NCI-H1105 treated with DMSO at 0.1 percent for 48 hours (cell line): ENCODE results near the gene LIG3.
A peak's percentile ranks its signal among the peaks of the same experiment; 100 is the strongest.
"Not testable (repeated sequence)": the region's sequence is repeated elsewhere in the genome, so short reads cannot be mapped to it uniquely, and the experiment has no call there.

Experiments used
- DNase-seq: peaks from one replicate; lab custom pipeline; 2025; lab: John Stamatoyannopoulos, UW

LIG3 gene

DNA sequence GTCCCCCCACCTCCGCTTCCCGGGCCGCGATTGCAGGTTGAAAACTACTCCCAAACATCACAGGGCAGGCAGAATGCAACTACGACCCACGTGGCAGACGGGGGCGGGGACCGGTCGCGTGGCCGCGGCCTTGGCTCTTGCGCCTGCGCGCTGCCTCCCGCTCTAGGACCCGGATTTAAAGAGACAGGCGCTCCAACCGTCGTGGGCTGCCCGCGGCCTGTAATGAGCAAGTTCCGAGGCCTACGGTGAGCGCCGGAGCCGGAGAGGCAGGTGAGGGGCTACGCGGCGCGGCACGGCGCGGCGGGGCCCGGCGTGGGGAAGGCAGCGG lies at the start of gene LIG3:
TSS of gene LIG3 (plus strand) at position 160 of the 328 bp plus-strand sequence. CDS start 2,494 bp downstream, outside the sequence.
- DNase-seq: peak; percentile 87

DNA sequence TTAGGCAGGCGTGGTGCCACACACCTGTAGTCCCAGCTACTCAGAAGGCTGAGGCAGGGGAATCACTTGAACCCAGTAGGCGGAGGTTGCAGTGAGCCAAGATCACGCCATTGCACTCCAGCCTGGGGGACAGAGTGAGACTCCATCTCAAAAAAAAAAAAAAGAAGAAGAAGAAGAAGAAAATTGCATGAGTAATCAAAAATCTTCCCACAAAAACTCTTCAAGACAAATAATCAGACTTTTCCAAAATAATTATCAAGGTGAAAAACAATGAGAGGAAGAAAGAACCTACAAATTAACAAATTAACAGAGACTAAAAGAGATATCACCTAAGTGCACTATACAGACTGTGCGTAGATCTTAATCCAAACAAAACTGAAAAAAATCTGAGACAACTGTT lies 29.5 kb upstream of the LIG3 start:
- not testable (repeated sequence) for DNase-seq

DNA sequence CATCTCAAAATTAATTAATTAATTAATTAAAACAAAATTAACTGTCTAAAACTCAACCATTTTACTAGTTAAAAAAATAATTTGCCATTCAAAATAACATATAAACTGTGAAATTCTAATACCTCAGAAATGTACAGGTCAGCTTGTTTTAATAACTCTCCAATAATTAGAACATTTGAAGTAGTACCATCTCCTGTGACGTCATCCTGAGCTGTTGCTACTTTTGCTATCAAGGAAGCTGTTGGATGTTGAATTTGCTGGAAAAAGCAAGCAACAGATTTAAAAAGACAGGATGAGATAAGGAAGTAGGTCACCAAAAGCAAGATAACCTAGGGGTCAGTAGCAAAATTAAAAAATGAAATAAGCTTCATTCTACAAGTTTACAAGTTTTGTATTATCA lies 21.9 kb upstream of the LIG3 start:
- DNase-seq: no peak

DNA sequence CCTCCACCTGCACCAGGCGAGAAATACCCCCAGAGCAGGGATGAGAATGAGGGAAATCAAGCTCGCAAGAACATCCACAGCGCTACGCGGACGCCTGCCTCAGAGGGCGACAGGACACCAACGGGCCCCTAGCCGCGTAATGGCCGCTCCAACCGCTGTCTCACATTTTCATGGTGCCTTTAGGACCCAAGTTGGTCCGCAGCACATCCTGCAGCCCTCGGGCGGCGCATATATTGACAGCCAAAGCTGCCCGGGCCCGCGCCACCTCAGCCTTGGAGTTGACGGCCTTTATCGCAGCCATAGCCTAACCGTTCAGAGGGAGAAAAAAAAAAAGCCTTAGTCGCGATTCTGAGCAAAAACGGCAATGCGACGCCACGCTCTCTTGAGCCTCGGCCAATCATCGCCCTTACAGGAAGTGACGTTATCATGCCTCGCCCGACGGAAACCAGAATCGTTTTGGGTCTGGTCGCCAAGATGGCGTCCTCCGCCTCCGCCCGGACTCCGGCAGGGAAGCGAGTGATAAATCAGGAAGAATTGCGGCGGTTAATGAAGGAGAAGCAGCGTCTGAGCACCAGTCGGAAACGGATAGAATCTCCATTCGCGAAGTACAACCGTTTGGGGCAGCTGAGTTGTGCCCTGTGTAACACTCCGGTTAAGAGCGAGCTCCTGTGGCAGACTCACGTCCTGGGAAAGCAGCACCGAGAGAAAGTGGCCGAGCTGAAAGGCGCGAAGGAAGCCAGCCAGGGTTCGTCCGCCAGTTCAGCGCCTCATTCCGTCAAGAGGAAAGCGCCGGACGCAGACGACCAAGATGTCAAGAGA lies 19.0 kb upstream of the LIG3 start, which contains the start of the genes CCT6B and ZNF830:
TSS of gene CCT6B (minus strand) at position 368 of the 819 bp plus-strand sequence. CDS start at position 301, 67 bp downstream.
TSS of gene ZNF830 (plus strand) at position 448 of the 819 bp plus-strand sequence. CDS start at position 475, 27 bp downstream.
- peak; percentile 89 for DNase-seq

DNA sequence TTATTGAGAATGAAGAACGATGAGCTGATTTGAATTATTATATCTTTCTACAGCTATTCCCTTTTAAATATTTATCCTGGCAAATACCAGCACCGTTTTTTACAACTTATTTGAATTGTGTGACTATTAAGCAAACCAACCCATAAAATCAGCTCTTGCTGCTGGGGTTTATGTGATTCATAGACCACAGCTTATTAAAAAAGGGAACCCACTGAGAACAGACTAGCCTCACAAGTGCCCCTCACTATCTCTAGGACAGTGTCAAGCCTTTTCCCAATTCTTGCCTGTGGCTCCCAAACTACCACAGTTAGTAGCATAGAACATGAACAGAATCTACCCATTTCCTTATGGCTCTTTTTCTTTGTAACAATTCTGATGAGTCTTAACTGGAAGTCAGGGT lies 6.1 kb upstream of the LIG3 start:
- no peak for DNase-seq

DNA sequence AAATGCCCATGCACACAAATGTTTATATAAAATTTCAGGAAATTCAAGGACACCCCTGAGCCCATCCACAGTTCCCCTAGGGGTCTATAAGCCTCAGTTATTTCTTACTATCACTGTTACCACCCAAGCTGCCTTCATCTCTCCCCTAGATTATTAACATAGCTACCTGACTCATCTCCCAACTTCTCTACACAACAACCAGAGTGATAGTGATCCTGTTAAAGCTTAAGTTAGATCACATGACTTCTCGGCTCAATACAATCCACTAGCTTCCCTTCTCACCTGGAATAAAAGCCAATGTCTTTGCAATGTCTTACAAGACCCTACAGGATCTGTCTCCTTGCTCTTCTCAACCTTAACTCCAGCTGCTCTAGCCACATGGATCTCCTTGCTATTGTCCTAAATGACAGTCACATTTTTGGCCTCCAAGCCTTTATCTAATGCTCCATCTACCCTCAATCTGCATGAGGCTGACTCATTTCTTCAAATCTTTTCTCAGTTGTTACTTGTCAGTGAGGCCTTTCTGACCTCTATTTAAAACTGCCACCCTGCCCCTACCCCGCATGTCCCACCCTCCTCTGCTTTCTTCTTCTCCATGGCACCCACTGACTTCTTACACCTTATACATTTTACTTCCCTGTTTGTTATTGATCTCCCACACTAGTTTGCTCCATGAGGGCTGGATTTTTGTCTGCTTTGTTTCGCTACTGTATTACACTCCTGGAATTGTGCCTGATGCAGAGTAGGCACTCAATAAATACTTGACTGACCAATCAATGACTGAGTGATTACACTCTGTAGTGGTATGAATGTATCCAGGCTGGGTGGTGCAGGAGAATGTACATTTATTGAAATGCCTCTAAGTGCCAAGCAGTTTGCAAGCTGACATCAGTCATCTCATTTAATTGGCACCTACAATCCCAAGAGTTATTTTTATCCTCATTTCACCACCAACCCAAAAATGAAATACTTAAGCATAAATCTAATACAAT lies 5.2 kb upstream of the LIG3 start:
- DNase-seq: no peak

DNA sequence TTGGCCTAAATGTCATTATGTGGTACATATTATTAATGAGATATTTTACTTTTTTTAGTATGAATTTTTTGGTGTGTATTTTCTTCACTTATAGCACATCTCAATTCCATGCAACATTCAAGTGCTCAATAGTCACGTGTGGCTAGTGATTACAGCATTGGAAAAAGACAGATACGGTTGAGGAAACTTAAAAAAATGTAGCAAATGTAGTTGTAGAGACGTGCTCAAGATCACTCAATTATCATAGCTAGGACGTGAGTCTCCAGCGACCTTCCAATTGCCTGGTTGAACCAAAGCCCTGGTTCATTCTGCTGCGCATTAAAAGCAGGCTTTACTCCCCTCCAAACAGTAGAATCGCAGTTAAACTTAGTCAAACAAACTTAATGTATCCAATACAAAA lies 1.2 kb upstream of the LIG3 start:
- no peak for DNase-seq

DNA sequence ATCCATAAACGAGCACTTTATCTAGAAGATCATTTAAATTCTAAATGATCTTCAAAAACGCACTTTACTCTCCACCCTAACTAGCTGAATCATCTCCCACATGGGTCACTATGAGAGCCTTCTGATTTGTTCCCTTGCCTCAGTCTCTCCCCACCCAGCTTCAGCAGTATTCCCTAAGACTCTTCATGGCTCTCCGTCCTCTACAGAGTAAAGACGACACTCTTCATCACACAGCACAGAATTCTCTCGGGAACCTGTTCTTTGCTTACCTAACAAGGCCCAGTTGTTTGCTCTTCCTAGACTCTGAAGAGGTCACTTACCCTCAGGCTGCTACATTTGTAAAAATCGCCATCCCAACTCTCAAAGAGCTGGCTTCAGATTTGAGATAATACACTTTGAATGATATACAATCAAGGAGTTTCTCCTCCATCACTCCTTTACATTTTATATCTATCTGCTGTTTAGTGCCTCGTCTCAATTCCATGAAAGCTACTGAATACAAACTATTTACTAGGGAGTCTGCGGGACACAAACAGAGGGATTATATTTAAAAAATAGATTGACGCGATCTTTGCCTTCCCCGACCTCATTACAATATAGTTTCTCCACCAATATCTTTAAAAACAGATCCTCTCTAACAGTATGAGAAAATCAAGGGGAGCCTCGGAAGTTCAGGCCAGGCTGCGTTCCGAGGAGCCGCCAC lies 511 bp upstream of the LIG3 start:
- DNase-seq: no peak

DNA sequence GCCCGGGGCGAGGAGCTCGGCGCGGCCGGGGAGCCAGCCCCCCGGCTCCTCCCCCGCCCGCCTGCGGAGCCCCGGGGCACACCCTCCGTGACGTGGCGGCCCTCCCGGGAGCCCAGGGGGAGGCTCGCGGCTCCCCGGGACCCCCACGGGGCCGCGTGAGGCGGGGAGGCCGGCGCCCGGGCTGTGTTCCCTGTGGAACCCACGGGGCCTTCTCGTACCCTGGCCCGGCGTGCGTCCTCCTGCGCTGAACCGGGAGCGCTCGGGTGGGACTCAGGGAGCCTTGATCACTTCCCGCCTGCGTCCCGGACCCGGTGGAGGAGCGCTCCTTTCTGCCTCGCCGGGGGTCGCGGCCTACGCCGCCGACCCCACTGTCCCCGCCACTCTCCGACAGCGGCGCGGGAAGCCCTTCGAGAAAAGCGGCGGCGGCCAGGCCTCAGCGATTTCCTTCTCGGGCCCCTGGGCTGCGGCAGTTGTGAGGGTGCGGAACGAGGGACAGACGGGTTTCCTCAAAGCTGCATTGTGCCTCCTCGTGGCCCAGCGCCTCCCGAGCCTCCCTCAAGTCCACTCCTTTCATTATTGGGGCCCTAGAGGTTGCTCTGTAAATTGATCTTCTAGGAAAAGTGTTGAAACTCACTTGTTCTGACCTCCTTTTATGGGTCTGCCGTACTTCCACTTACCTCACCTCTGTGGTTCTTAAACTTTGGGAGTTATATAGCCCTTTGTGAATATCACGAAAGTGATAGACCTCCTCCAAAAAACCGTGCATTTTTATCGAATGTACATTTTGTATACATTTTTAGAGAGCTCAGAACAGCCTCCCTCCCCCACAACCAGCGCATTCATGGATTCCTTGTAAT lies 597 bp downstream of the LIG3 start:
- peak; percentile 39 for DNase-seq

DNA sequence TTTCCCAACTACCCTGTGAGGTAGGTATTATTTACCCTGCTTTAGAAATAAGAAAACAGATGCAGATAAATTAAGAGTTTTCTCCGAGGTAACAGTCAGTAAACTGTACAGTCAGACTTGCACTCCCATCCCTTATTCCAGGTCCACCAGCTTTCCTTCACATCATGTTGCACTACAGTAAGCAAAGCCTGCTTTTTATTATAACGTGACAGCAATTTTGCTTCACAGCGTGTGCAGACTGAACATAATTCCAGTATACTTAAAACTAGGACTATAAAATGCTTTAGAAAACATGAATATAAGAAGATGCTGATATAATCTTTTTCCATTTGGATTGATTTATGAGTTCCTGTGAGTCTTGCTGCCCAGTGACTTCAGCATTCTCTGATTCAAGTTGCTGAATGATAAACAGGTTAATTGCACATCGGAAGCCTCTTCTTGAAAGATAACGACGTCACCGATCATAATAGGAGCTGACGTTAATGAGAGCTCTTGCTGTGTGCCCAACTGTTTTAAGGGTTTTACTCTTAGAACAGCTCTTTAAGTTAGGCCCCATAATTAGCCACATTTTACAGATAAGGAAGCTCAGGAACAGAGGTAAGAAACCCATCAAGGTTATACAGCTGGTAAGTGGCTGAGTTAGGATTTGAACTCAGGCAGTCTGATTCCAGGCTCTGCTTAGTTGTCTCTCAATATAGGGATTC lies 1.4 kb downstream of the LIG3 start:
- DNase-seq: peak; percentile 37

DNA sequence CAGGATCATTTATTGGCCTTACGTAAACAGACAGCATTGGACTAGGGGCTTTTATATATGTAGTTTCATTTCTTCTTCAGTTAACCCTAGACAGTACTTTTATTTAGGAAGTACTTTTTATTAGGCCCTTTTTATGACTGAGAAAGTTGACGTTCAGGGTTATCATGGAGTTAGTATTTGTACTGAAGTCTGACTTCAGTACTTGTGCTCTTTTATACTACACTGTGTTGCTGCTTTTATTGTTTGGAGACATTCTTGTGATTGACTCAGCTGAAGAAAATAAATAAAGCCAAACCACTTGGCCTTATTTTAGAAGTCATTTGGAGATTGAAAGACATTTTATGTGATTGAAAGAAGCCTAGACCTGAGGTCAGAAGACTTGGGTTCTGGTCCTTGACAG lies 6.9 kb downstream of the LIG3 start:
- DNase-seq: no peak

DNA sequence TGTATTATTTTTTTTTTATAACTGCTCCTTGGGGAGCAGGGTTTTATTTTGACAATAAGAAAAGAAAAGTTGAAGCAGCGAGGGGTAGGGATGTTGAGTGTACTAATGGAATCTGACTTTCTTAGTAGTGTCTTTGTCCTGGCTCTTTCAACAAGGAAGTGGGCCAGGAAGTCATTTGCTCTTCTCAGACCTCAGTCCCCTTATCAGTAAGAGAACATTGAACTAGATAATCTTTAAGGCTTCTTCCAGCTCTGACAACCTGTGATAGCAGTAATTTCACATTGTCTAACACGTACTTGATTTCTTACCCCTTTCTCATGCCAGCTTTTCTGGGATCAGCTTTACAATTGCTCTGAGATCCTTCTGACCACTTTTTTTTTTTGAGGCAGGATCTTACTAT lies 8.3 kb downstream of the LIG3 start:
- no peak for DNase-seq

DNA sequence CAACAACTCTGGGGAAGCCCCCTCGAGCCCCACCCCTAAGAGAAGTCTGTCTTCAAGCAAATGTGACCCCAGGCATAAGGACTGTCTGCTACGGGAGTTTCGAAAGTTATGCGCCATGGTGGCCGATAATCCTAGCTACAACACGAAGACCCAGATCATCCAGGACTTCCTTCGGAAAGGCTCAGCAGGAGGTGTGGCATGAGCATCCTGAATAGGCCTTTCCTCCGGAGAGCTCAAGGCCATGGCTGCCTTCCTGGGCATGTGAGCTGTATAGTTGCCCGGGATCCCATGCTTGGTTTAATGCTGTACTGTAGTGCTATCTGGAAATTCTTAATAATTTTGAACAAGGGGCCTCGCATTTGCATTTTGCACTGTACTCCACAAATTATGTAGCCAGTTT lies 9.2 kb downstream of the LIG3 start:
- DNase-seq: no peak

DNA sequence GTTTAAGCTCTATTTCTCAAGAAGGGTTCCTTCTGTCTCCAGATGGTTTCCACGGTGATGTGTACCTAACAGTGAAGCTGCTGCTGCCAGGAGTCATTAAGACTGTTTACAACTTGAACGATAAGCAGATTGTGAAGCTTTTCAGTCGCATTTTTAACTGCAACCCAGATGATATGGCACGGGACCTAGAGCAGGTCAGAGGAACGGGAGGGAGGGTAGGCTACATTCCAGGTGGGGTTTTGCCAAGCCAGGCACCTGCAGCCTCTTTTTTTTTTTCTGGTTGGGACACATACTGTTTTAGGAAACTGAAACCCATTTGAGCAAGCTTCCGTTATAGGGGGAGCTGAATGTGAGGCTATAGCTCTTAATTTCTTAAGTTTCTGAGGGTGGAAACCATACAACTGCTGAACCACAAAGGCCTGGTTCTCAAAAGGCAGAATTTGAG lies 10.6 kb downstream of the LIG3 start:
- DNase-seq: no peak

DNA sequence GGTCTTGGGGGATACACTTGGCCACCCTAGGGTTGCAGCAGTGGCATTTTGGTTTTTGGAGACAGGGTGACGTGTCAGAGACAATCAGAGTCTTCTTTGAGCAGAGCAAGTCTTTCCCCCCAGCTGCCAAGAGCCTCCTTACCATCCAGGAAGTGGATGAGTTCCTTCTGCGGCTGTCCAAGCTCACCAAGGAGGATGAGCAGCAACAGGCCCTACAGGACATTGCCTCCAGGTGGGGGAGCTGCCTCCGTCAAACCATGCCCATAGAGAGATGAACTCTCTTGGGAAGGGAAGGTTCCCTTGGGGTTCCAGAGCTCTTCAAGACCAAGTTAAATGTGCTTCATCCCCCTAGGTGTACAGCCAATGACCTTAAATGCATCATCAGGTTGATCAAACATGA lies 11.3 kb downstream of the LIG3 start:
- no peak for DNase-seq

DNA sequence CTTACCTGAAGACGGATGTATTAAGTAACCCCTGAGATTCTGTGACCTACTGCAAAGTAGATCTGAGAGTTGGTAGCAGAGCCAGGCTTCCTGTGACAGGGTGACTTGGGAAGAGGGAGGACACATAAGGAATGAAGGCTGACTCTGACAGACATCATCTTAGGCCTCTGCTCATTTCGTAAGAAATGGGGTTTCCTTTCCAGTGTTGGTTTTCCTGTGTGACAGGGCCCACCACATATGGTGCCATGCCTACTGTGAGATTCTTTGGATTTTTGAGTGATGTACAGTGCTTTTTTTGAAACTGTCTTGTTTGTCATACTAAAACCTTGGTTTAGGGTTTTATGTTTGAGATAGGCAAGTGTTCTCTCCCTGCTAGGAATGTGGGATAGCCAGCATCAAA lies 12.7 kb downstream of the LIG3 start:
- DNase-seq: no peak

DNA sequence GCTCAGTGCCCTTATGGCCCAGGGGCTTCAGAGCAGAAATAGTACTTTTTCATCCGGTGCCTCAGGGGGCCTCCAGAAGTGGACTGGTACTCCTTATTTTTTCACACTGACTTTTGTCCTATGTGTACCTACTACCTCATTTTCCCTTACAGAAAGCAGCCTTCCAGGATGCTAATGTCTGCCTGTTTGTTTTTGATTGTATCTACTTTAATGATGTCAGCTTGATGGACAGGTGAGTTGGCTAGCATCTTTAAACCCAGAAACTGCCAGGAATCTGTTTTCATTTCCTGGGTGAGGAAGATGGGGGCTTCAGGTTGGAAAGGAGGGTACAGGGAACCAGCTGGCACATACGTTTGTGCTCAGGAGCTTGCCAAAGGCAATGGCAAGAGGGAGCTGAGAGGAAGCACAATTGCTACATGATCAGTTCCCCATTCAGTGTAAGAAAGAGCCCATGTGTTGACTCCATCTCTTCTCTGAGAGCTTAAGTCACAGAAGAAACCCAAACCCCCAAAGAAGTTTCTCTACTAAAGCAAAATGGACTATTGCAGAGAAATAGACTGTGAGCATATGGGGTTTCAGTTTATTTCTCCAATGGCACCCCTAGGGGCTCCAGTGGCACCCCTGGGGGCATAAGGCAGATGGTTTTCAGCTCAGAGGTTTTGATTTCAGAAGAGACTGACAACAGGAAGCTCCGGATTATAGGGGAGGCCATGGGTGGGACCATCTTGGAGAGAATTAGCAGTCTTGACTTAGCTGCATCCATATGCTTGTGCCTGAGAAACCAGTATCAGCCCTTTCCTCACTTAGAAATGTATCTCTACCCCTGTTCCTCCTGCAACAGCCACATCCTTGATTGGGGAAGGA lies 16.3 kb downstream of the LIG3 start:
- no peak for DNase-seq

DNA sequence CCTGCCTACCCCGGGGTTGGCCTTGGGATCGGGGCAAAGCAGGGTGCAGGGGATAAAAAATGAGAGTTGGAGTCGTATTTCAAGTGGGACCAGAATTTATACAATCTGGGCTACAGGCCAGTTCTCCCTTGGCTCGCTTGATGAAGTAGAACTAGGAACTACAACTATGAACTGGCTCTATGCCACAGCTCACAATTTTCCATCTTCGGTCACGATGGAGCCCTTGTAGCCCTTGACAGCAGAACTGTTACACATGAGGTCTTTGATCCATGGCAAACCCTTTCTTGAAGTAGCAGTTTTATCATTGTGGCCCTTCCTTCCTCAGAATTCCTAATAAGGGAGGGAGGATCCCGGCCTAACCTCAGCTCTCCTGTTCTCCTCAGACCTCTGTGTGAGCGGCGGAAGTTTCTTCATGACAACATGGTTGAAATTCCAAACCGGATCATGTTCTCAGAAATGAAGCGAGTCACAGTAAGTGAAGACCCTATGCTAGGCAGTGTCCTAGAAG lies 17.1 kb downstream of the LIG3 start:
- peak; percentile 74 for DNase-seq

DNA sequence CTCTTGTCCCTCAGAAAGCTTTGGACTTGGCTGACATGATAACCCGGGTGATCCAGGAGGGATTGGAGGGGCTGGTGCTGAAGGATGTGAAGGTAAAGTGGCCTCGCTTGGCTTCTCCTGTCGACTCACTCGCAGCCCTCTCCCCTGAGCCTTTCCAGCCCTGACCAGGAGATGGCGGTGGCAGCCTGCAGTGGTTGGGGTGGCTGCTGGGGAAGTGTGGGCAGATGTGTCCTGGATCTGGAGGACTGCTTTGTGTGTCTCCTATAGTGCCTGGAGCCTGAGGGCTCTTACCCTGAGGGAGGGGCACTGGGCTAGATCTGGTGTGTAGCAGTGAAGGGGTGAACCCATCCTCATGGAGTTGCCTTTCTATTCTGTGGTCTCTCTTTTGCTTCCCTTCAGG lies 17.9 kb downstream of the LIG3 start:
- no peak for DNase-seq
